Esophagus squamous epithelium (tissue), 4 donors: ENCODE data around the gene TMEM240.

Source experiments
- CTCF ChIP-seq, 6 experiments: fragments of 450-650 bp in 4 of 6; fragments of 200-600 bp in 2 of 6; sonication (generic) in 2 of 6; IDR thresholded peaks; one replicate each; pipeline ENCODE4 v1.5.1; 2016 to 2019; ENCODE audit warnings: antibody characterized with exemption in 6 of 6, mild to moderate bottlenecking in 4 of 6, moderate library complexity in 4 of 6
- POLR2A ChIP-seq, 4 donors: fragments of 450-650 bp; IDR thresholded peaks; one replicate each; pipeline ENCODE4 v1.6.1; 2017; ENCODE audit warnings: antibody characterized with exemption in 4 of 4, mild to moderate bottlenecking in 4 of 4, moderate library complexity in 3 of 4

DNA sequence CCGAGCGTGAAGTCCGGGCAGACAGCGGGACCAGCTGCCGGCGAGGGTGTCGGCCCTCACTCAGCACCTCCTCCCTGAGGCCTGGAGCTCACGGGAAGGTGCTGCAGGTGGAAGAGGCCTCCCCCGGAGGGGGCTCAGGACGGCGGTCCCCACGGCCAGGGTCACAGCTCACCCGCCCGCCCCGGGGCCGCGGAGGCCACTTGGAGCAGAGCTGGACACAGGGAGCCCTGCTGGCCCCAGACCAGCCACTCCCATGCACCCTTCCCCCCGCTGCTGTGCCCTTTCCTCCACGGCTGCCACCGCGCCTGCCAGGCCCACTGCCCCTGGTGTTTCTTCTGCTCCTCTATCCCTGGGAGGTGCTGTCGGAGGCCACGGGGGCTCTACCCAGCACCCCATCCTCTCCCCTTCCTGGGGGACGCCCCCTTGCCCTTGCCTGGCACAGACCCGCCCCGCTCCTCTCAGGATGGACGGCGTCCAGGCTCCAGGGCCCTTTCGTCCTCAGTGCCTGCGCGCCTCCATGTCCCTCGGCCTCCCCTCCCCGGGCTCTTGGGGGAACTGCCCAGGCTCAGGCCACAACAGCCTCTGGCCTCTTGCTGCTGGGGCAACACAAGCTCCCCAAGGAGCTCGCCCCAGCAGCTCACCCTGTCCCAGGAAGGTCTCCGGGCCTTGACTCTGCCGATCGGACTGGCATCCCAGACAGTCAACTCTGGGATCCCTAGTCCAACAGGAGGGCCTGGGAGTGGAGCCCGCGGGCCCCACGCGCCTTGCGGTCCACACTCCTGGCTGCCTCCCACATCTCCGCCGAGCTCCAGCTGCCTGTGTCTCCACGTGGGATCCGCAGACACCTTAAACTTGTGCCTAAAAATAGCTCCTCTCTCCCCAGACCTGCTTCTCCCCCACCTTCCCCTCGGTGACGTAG, 4.1 kb downstream of the TMEM240 start:
- TF ChIP-seq CTCF (IDR thresholded peaks at IDR 0.05) (no peak), POLR2A (IDR thresholded peaks at IDR 0.05) (no peak)
